LNCaP clone FGC (cell line): ENCODE results near the gene ASB10.

Experiments used
- DNase-seq: peaks from one replicate; pipeline ENCODE4 v3.0.0-alpha.2; 2011; ENCODE audit warnings: low read depth
- H3K4me3 ChIP-seq: 2 replicates; pipeline ENCODE4 v1.5.1; 2011; ENCODE audit warnings: mild to moderate bottlenecking, low read depth, low read length, control low read depth
- CTCF ChIP-seq: IDR thresholded peaks from 2 replicates; pipeline ENCODE4 v1.5.1; 2012; ENCODE audit warnings: mild to moderate bottlenecking; ENCODE audit not compliant: control insufficient read depth, insufficient read depth; ENCODE audit errors: extremely low read depth

ASB10 gene

GRCh38 chr7:151210087-151210854 lies 23.2 kb upstream of the ASB10 start, which contains the start of gene H2BK1:
TSS of gene H2BK1 (minus strand) at chr7:151210488. CDS start at chr7:151210318, 170 bp downstream.
- TF ChIP-seq CTCF = no peak
- no peak within 1 kb of the TSS for H3K4me3 ChIP-seq
- DNase-seq = no peak

GRCh38 chr7:151209588-151209987 lies 22.5 kb upstream of the ASB10 start:
- no peak for DNase-seq
- no peak overlapping the region for H3K4me3 ChIP-seq
- no peak for TF ChIP-seq CTCF

- H3K4me3 ChIP-seq = no peak overlapping the region
- TF ChIP-seq CTCF = no peak
- DNase-seq = no peak
Measured at GRCh38 chr7:151208253-151208862, 21.3 kb upstream of the ASB10 start.

- TF ChIP-seq CTCF = no peak
- no peak overlapping the region for H3K4me3 ChIP-seq
- DNase-seq = no peak
Measured at GRCh38 chr7:151207804-151208203, 20.8 kb upstream of the ASB10 start.

GRCh38 chr7:151207315-151207714 lies 20.3 kb upstream of the ASB10 start:
- no peak overlapping the region for H3K4me3 ChIP-seq
- DNase-seq = no peak
- no peak for TF ChIP-seq CTCF

- no peak overlapping the region for H3K4me3 ChIP-seq
- TF ChIP-seq CTCF = no peak
- DNase-seq = no peak
Measured at GRCh38 chr7:151206914-151207313, 19.9 kb upstream of the ASB10 start.
